CD4-positive, alpha-beta T cell treated with Interleukin-12 subunit alpha and Interleukin-12 subunit beta, for 1 hour (primary cell): ENCODE measurements around the gene PRR36.
A peak's percentile ranks its signal among the peaks of the same experiment; 100 is the strongest.
"Not testable (repeated sequence)": the region's sequence is repeated elsewhere in the genome, so short reads cannot be mapped to it uniquely, and the experiment has no call there.

Experiments used
- DNase-seq: peaks from one replicate; pipeline ENCODE4 v3.0.0-alpha.2; 2020

PRR36 gene

DNA sequence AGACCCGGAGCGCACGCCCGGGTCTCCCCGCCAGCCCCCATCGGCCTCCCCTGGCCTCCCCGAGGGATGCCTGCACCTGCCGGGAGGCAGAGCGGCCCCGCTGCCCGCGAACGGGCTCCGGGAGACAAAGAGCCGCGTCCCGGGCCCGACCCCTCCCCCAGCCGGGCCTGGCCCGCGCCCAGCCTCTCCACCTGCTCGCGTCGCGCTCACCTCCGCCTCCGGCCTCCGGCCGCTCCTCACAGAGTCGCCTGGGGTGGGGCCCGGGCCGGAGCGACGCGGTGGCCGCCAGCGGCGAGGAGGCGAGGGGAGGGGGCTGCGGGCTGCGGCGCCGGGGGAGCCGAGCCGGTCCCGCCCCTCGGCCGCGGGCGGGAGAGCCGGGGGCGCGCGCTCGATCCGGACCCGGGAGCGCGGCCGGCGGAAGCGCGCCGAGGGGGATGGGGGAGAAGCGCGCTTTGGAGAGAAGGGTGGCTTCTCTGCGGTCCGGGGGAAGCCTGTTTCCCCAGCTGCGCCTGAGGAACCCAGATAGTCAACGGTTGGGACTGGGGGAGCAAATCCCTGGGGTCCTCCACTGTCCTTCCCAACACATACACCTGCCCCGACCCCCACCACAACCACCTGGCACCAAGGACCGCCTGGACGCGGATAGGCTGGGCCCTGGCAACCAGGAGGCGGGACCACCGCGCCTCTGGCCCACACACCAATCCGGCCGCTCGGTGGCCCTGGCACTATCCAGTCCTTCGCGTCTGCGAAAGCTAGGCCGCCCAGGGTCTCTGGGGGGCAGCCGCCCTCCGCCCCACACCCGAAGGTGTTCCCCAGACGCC, at the start of gene PRR36:
TSS of gene PRR36 (minus strand) at position 315 of the 821 bp plus-strand sequence. CDS start 701 bp downstream, outside the sequence.
- no peak for DNase-seq

DNA sequence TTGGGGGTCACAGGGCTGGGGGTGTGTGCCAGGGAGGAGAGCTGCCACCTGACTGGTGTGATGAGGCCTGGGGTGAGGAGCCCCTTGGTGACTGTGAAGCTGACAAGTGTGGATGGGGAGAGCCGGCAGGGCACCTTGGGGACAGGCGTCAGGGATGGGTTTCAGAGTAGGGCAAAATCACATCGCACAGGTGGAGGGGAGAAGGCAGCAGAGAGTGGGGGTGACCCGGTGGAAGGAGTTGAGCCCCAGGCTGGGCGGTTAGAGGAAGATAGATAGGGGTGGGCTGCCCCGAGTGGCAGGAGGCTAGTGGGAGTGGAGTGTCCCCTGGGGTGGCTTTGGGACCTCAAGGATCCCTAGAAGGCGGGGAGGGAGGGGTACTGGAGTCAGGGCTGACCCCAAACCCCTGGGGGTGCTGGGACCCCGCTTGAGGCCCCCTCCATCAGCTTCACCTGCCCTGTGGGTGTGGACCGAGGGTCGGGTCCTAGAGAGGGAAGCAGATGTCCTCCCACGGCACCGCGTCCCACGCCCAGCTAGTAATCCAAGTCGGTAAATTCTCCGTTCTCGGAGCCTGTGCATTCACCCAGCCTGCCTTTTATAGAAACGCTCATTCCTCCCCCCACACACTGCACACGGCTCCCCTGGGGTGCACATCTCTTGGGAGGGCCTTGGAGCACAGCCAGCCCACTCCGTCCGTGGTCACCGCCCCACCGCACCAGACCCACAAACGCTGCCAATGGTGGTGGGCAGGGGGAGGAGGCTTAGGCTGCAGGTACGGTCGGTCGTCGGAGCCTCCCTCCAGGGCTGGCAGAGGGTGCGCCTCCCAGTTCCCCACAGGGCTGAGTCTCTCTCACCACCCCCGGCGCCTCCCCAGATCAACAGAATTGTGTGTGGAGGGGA, 49.4 kb upstream of the PRR36 start:
- no peak for DNase-seq

DNA sequence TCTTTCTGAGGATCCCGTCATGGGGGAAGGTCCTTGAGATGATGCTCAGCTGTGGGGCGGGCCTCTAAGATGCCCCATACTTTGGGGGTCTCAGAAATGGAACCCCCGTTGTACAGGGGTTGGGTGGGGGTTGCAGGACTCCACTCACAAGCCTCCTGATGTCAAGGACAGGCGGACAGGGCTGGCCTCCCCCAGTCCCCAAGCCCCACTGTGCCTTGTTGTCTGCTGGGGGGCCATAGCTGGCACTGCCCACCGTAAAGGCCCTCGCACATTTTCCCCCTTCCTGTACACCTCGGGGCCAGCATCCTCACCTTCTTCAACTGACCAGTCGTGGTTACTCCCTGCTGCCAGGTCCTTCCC, 48.6 kb upstream of the PRR36 start:
- DNase-seq: no peak

DNA sequence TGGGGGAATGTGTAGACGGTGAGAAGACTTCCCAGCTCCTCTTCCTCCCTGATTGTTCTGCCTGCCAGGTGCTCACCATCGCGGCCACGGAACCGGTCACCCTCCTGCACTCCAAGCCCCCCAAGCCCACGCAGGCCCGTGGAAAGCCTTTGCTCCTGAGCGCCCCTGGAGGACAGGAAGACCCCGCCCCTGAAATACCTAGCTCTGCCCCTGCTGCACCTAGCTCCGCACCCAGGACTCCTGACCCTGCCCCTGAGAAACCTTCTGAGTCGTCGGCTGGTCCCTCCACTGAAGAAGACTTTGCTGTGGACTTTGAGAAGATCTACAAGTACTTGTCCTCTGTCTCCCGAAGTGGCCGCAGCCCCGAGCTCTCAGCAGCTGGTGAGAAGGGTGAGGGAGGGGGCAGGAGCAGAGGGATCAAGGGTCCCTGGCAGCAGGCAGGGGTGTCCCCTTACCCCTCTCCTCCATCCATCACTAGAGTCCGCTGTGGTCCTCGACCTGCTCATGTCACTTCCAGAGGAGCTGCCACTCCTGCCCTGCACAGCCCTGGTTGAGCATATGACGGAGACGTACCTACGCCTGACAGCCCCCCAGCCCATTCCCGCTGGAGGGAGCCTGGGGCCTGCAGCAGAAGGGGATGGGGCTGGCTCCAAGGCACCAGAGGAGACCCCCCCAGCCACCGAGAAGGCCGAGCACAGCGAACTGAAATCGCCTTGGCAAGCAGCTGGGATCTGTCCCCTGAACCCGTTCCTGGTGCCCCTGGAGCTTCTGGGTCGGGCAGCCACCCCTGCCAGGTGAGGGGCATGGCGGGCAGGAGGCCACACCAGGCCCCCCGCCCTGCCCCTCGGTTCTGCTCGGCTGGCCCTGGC, 48.0 kb upstream of the PRR36 start:
- DNase-seq: no peak

DNA sequence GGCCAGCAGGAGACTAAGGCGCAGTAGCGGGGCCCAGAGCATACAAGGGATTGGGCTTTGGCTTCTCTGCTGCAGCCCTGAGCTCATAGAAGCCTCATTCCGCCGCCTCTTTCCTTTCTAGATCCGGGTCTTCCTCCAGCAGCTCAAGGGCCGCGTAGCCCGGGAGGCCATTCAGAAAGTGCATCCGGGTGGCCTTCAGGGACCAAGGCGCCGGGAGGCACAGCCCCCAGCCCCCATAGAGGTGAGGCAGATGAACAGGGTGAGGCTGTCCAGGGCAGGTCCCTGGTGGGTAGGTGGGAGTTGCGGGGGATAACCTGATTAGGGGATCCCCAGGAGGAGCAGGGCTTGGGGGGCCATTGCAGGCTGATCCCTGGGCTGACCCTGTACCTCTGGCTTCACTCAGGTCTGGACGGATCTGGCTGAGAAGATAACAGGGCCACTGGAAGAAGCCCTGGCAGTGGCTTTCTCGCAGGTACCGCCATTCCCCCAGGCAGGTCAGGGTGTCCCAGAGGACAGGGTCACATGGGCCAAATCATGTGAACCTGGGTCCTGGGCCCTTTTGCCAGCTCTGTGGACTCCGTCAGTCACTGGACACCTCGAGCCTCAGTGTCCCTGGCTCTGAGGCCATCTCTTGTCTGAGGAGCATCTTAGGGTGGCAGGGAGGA, 47.2 kb upstream of the PRR36 start:
- no peak for DNase-seq

DNA sequence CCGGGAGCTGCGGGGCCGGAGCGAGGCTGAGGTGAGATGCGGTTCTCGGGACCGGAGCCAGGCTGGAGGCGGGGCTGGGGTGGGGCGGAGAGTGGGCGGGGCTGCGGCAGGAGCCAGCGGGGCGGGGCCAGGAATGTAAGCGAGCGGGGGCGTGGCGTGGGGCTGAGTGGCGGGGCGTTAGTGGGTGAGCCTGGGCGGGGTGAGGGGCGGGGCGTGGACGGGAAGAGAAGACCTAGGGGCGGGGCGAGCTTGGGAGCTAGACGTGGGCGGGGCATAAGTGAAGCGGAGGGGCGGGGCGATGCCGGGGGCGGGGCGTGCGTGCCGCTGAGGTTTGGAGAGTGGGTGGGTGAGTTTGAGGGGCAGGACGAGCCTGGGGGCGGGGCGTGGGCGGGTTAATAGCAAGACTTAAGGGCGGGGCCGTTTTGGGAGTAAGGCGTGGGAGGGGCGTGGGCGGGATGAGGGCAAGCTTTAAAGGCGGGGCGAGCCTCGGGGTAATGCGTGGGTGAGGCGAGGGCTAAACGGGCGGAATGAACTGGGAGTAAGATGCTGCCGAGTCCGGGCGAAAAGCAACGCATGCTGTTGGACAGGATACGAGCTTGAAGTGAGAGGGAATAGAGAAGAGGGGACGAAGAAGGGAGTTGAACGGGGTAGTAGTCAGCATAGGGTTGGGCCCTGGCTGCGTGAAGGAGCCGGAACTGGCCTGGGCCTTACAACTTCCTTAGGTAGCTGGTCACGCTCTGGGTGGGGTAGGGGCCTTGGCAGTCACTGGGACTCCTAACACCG, 46.5 kb upstream of the PRR36 start:
- DNase-seq: peak; percentile 99

DNA sequence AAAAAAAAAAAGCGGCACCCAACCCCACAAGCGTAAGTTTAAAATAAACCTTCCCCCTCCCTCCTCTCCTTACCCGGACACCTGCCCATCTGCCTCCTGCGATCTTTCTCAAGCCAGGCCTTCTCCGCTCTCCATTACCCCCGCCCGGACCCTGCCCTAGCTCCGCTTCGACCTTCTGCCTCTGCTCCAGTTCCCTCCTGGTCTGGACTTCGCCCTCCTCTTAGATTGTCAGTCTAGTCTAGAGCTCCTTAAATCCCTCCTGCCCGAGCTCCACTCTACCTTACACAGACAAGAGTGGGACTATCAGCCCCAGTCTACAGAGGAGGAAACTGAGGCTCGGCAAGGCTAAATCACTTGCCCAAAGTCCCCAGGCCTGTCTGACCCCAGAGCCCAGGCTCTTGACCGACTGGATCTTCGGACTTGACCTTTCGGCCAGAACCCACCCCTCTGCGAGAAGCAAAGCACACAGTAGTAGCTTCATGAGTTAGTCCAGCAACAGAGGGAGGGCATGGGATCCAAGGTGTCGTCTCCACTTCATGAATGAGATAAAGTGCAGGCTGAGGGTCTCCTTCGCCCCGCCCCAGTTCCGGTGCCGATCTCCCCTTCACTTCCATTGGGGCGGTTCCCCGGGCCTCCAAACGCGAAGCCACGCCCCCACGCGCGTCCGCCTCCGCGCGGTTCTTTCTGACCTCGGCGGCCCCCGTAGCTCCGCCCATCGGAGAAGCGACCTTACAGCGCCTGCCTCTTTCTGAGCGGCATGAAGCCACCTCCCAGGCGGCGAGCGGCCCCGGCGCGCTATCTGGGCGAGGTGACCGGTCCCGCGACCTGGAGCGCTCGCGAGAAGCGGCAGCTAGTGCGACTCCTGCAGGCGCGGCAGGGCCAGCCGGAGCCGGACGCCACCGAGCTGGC, 45.7 kb upstream of the PRR36 start, which contains the start of gene SNAPC2:
TSS of gene SNAPC2 (plus strand) at position 729 of the 909 bp plus-strand sequence. CDS start at position 758, 29 bp downstream.
- DNase-seq: peak; percentile 97

DNA sequence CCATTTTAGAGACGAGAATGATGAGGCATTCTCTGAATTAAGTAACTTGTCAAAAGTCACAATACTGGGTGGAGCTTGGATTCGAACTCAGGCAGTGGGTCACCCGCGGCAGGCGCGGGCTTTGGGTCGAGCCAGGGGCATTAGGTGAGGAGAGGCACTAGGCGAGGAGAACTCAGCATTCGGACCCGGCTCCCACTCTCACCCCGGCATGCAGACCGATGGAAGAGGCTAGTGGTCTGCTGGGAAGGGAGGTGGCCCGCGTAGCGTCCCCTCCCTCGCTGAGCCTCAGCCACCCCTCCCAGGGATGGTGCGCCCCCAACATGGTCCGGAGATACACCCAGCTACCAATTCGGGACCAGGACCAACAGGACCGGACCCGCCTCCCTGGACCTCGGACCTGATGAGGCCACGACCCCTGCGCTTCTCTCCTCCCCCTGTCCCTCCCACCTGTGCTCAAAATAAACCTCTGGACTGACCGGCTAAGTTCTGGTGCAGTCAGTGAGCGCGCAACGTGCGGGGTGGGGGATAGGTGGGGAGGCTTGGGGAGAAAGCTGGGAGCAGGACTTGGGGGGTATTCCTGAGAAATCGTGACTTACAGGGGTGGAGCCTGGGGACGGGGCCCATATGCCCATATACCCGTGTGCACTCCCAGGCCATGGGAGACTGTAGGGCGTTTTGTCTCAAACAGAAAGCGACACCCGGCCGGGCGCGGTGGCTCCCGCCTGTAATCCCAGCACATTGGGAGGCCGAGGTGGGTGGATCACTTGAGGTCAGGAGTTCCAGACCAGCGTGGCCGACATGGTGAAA, 44.6 kb upstream of the PRR36 start:
- no peak for DNase-seq

DNA sequence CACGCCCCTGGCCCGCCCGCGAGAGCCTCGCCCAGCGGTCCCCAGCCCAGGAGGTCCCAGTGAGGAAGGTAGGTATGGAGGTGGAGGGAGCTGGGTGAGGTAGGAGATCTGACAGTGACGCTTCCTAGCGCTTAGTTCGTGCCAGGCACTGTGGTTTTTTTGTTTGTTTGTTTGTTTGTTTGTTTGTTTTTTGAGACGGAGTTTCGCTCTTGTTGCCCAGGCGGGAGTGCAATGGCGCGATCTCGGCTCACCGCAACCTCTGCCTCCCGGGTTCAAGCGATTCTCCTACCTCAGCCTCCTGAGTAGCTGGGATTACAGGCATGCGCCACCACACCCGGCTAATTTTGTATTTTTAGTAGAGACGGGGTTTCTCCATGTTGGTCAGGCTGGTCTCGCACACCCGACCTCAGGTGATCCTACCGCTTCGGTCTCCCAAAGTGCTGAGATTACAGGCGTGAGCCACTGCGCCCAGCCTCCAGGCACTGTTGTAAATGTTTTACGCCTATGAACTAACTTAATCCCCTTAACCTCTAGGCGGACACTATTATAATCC, 43.9 kb upstream of the PRR36 start:
- DNase-seq: not testable (repeated sequence)

DNA sequence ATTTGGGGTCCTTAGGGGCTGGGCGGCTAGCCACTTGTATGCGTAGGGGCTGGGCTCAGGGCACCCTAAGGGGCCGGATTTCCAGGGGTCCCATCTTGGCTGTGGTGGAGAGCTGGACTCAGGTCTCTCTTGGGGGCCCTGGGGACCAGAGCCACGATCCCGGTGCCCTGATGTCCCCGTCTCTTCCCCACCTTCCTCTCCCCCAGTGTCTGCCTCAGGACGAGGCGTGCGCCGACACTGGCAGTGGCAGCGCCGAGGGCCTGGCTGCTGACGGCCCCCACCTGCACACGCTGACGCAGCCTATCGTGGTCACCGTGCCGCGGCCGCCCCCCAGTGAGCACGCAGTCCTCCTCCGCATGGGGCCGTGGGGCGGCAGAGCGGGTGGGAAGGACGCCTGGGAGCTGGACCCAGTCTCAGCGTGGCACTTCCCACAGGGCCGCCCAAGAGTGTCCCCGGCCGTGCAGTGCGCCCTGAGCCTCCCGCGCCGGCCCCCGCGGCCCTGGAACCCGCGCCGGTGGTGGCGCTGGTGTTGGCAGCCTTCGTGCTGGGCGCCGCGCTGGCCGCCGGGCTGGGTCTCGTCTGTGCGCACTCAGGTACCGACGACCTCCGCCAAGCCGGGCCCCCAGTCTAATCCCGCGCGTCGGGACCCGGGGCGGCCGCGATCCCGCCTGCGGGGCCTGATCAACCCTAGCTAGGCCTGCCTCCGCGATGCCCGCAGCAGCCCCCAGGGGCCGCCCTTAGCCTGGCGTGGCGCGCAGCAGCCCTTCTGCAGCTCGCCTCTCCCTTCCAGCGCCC, 43.3 kb upstream of the PRR36 start:
- peak; percentile 68 for DNase-seq

DNA sequence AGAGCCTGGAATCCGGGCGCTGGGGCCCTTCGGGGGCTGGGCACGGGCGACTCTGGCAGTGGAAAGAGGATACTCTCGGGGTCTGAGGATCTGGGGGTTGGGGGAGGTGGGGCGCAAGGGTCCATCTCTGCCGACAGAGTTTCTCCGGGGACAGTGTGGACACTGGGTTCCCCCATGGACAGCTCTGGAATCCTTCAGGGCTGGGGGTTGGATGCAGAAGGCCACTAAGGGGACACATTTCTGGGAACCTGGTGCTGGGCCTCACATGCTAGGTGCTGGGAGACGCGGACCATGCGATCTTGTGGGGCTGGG, 42.7 kb upstream of the PRR36 start:
- DNase-seq: no peak

DNA sequence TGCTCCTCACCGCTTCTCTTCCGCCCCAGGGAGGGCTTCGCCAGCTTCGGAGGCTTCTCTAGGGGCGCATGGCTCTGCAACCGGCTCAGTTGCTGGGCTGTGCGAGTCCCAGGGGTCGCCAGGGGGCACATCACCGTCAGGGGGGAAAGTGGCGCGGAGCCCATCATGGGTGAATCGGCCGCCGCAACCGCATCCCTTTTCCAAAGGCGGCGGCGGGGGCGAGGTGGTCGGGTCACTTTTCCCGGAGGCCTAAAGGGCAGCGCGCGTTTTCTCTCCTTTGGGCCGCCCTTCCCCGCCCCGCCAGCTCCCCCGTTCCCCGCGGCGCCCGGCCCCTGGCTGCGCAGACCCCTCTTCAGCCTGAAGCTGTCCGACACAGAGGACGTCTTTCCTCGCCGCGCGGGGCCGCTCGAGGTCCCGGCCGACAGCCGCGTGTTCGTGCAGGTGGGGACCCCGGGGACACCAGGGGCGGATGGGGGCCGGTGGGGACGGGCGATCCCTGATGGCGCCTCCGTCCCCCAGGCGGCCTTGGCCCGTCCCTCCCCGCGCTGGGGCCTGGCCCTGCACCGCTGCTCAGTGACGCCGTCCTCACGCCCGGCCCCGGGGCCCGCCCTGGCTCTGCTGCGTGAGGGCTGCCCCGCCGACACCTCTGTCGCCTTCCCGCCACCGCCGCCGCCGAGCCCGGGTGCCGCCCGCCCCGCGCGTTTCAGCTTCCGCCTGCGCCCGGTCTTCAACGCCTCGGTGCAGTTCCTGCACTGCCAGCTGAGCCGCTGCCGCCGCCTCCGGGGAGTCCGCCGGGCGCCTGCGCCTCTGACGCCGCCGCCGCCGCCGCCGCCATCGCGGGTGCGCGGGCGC, 42.1 kb upstream of the PRR36 start:
- DNase-seq: peak; percentile 68

DNA sequence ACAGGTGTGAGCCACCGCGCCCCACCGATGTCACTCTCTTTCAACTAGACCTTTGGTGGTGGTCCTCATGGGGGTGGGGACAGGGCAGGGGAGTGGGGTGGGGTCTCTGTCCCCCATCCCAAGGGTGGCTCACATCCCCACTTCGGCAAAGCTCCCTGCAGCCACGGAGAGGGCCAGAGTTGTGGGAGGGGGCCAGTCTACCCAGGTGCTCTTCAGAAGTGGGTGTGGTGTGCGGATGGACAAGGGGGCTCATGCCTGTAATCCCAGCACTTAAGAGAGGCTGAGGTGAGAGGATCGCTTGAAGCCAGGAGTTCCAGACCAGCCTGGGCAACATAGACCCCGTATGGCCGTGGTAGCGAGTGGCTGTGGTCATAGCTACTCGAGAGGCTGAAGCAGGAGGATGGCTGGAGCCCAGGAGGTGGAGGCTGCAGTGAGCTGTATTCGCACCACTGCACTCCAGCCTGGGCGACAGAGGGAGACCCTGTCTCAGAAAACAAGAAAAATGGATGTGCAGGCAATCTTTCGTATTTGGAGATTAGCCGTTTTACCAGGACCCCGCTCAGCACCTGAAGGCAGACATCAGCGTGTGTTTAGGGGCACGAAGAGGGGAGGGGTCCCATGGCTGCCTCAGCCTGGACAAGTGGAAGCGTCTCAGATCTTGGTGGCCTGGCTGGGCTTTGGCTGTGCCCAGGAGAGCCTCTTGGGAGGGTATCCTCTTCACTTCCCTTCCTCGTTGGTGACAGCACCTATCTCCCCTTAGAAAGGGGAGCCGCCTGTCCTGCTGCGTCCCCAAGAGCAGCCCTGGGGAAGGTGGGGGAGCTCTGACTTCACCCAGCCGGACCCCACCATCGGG, 41.3 kb upstream of the PRR36 start:
- DNase-seq: no peak

DNA sequence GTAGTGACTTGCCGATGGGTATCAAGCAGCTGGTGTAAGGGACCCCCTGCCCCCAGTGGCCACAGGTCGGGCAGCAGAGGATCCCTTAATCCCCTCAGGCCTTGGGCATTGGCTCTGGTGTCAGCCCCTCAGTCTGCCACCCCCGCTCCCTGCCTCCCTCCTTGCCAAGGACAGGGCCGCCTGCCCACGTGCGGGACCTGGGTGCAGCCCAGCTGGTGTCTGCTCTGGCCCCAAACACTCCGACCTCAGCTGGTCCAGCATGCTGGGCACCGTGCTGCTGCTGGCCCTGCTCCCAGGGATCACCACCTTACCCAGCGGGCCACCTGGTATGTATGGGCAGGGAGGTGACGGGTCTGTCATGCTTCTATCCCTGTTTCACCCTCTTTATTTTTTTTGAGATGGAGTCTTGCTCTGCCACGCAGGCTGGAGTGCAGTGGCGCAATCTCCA, 40.4 kb upstream of the PRR36 start, which contains the start of gene TGFBR3L:
TSS of gene TGFBR3L (plus strand) at position 233 of the 448 bp plus-strand sequence.
- no peak for DNase-seq

DNA sequence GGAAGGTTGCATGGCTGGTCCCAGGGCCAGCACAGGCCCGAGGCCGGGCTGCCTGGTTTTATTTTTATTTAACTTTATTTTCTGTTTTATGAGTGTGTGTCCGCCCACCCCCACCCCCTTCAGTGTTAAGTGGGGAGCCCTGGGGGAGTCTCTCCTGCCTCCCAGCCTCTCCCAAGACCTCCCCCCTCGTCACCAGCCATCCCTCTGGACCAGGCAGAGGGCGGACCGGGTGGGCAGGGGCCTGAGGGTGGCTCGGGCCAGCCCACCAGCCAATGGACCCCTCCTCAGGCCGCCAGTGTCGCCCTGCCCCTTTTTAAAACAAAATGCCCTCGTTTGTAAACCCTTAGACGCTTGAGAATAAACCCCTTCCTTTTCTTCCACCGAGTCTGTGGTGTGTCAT, 39.9 kb upstream of the PRR36 start:
- DNase-seq: no peak

DNA sequence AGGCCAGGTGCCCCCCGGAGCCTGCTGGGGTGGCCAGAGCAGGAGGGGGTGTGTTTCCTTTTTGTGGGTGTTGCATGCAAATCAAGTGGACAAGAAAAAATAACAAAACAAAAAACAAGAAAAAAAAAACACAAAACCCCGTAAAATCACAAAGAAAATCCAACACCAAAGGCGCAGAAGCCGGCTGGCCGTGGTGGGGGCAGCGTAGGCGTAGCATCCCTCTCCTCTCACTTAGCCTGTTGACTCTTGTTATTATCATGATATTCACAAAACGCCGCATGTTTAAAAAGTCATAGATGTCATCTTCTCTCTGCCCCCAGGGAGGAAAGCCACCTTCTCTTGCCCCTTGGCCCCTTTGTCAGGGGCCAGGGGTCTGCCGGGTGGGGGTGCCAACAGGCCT, 39.5 kb upstream of the PRR36 start:
- DNase-seq: no peak
